Lower lobe of right lung (tissue), 2 donors: ENCODE results near the gene KIAA1549. TPM values are rescaled to one million over a fixed set of nuclear protein-coding genes. Genes with fewer than 3 reads are reported as not detected.

Experiments
- ATAC-seq, 2 donors: fragments of 200-7000 bp; cut with Tn5 transposase; one replicate each; pipeline ENCODE4 v1.9.1; 2020 to 2022; ENCODE audit warnings: mild to moderate bottlenecking in 2 of 2, moderate library complexity in 2 of 2
- DNase-seq: peaks from one replicate; pipeline ENCODE4 v3.0.0-alpha.2; 2020
- H3K27ac ChIP-seq: fragments of 200-600 bp; one replicate; pipeline ENCODE4 v1.8.0; 2022
- H3K27me3 ChIP-seq: fragments of 200-600 bp; one replicate; pipeline ENCODE4 v1.8.0; 2022; ENCODE audit warnings: low read depth
- H3K36me3 ChIP-seq: fragments of 200-600 bp; one replicate; pipeline ENCODE4 v1.8.0; 2022; ENCODE audit warnings: mild to moderate bottlenecking
- H3K4me1 ChIP-seq: fragments of 200-600 bp; one replicate; pipeline ENCODE4 v1.8.0; 2022
- H3K4me3 ChIP-seq: fragments of 200-600 bp; one replicate; pipeline ENCODE4 v1.8.0; 2022; ENCODE audit warnings: mild to moderate bottlenecking
- H3K9me3 ChIP-seq: fragments of 200-600 bp; one replicate; pipeline ENCODE4 v1.8.0; 2022
- intact Hi-C: fragments of 100-400 bp; cut with DNase I; formaldehyde crosslinking; loops from one replicate; pipeline ENCODE4 v1.11.0; 2022
- total RNA-seq: library from RNA; stranded (reverse); fragmentation: NEBNext Ultra II Directional; extraction: Animal tissue kit (Norgen Biotek cat#: 25700); gene quantifications from one replicate; pipeline ENCODE4 v1.2.1, GENCODE V29; 2021
- TF ChIP-seq, protein P1 (sequence below): fragments of 200-600 bp; IDR thresholded peaks from one replicate; pipeline ENCODE4 v1.8.0; 2022; ENCODE audit warnings: antibody characterized with exemption, mild to moderate bottlenecking
- donor health status: DM: no; HTN: yes; CAD: no; lungs with severe emphysema.

Gene KIAA1549
- total RNA-seq, 1 donor from 2014 or later: 5.3 TPM

- TF ChIP-seq, protein P1, sequence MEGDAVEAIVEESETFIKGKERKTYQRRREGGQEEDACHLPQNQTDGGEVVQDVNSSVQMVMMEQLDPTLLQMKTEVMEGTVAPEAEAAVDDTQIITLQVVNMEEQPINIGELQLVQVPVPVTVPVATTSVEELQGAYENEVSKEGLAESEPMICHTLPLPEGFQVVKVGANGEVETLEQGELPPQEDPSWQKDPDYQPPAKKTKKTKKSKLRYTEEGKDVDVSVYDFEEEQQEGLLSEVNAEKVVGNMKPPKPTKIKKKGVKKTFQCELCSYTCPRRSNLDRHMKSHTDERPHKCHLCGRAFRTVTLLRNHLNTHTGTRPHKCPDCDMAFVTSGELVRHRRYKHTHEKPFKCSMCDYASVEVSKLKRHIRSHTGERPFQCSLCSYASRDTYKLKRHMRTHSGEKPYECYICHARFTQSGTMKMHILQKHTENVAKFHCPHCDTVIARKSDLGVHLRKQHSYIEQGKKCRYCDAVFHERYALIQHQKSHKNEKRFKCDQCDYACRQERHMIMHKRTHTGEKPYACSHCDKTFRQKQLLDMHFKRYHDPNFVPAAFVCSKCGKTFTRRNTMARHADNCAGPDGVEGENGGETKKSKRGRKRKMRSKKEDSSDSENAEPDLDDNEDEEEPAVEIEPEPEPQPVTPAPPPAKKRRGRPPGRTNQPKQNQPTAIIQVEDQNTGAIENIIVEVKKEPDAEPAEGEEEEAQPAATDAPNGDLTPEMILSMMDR: no peak
Measured at GRCh38 chr7:138919911-138920310, 61.3 kb downstream of the KIAA1549 start.

GRCh38 chr7:138919216-138919615 is 62.0 kb downstream of the KIAA1549 start:
- intact Hi-C loops: no loop called here

More at GRCh38 chr7:138919911-138920310, 61.3 kb downstream of the KIAA1549 start:
- no peak overlapping the region for H3K27ac ChIP-seq
- no peaks in the 10 kb centered on the region for H3K9me3 ChIP-seq
- ATAC-seq (no peak), DNase-seq (no peak)
- H3K36me3 ChIP-seq: peaks cover 14% of the 10 kb centered on the region
- H3K27me3 ChIP-seq: no peaks in the 10 kb centered on the region
- no peak overlapping the region for H3K4me3 ChIP-seq
- intact Hi-C loops: no loop called here
- no peaks in the 10 kb centered on the region for H3K4me1 ChIP-seq

DNA sequence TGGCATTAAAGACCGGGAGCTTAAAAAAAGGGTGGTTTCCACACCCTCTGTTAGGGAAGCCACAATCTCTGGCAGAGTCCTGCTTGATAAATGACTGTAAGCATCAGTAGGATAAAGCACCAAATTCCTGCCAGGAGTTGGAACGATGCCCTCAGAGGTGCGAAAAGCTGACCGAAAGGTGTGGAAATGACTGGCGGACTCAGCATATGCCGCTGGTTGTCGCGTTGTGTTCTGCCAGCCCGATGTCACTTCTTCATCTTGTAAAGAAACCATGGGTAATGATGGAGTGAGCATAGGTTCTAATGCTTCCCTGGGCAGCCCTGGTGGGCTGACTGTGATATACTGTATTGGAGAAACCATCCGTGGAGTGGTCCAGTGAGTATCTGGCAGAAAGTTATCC is 62.4 kb downstream of the KIAA1549 start:
- Histone ChIP-seq H3K36me3 (peaks cover 14% of the 10 kb centered on the region), H3K9me3 (no peaks in the 10 kb centered on the region), H3K4me3 (no peak overlapping the region), H3K27ac (no peak overlapping the region), H3K4me1 (no peaks in the 10 kb centered on the region), H3K27me3 (no peaks in the 10 kb centered on the region)
- intact Hi-C loops: no loop called here
- no peak for DNase-seq
- TF ChIP-seq, protein P1: no peak
- ATAC-seq: no peak

More at GRCh38 chr7:138919216-138919615, 62.0 kb downstream of the KIAA1549 start:
- no peak for ATAC-seq
- Histone ChIP-seq H3K27me3 (no peaks in the 10 kb centered on the region), H3K9me3 (no peaks in the 10 kb centered on the region), H3K27ac (no peak overlapping the region), H3K36me3 (peaks cover 14% of the 10 kb centered on the region), H3K4me3 (no peak overlapping the region), H3K4me1 (no peaks in the 10 kb centered on the region)
- TF ChIP-seq, protein P1: no peak
- DNase-seq: no peak

DNA sequence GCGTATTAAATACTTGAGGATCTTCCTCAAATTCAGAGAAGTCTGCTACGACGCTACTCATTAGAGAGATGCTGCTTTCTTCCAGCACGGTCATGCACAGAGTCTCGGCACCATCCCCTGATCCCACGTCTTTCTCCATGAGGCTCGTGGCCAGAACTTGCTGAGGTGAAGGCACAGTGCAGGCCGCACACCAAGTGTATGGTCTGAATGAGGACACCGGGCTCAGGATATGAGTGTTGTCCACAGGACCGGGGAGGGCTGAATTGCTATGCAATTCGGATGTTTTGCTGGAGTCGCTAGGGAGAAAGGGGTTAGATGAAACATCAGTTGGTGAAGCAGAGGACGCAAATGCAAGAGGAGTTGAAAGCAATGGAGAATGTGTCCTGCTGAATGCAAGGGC is 63.0 kb downstream of the KIAA1549 start:
- no peaks in the 10 kb centered on the region for H3K4me1 ChIP-seq
- no peak overlapping the region for H3K27ac ChIP-seq
- H3K27me3 ChIP-seq: no peaks in the 10 kb centered on the region
- TF ChIP-seq, protein P1: no peak
- DNase-seq: no peak
- ATAC-seq: no peak
- no peak overlapping the region for H3K4me3 ChIP-seq
- no peaks in the 10 kb centered on the region for H3K9me3 ChIP-seq
- H3K36me3 ChIP-seq: peaks cover 14% of the 10 kb centered on the region
- intact Hi-C loops: no loop called here

- DNase-seq (no peak), ATAC-seq (no peak)
- no peak overlapping the region for H3K4me3 ChIP-seq
- TF ChIP-seq, protein P1: no peak
- no peaks in the 10 kb centered on the region for H3K4me1 ChIP-seq
- intact Hi-C loops: no loop called here
- no peaks in the 10 kb centered on the region for H3K9me3 ChIP-seq
- peaks cover 14% of the 10 kb centered on the region for H3K36me3 ChIP-seq
- H3K27ac ChIP-seq: no peak overlapping the region
- H3K27me3 ChIP-seq: no peaks in the 10 kb centered on the region
Measured at GRCh38 chr7:138917771-138918170, 63.4 kb downstream of the KIAA1549 start.

- H3K4me1 ChIP-seq: no peaks in the 10 kb centered on the region
- H3K27me3 ChIP-seq: no peaks in the 10 kb centered on the region
- ATAC-seq (no peak), DNase-seq (no peak)
- H3K27ac ChIP-seq: no peak overlapping the region
- intact Hi-C loops: no loop called here
- H3K36me3 ChIP-seq: peaks cover 14% of the 10 kb centered on the region
- TF ChIP-seq, protein P1: no peak
- no peaks in the 10 kb centered on the region for H3K9me3 ChIP-seq
- H3K4me3 ChIP-seq: no peak overlapping the region
Measured at GRCh38 chr7:138916731-138917130, 64.5 kb downstream of the KIAA1549 start.
